Glutamatergic neuron (in vitro differentiated cells): ENCODE results near the gene INPP4B. TPM values are rescaled to one million over a fixed set of nuclear protein-coding genes. Genes with fewer than 3 reads are reported as not detected.

ENCODE experiments used
- DNase-seq: peaks from one replicate; pipeline ENCODE4 v3.0.0; 2022
- H3K27ac Mint-ChIP-seq: one replicate; pipeline ENCODE4 v1.8.0; 2020; ENCODE audit warnings: mild to moderate bottlenecking, mixed read lengths, inconsistent platforms; ENCODE audit not compliant: unreplicated experiment
- H3K27me3 Mint-ChIP-seq: one replicate; pipeline ENCODE4 v1.8.0; 2020; ENCODE audit warnings: mild to moderate bottlenecking, moderate library complexity, mixed read lengths, inconsistent platforms; ENCODE audit not compliant: unreplicated experiment
- H3K36me3 Mint-ChIP-seq: one replicate; pipeline ENCODE4 v1.8.0; 2020; ENCODE audit warnings: mild to moderate bottlenecking, mixed read lengths, inconsistent platforms; ENCODE audit not compliant: unreplicated experiment
- H3K4me1 Mint-ChIP-seq: one replicate; pipeline ENCODE4 v1.8.0; 2020; ENCODE audit warnings: mild to moderate bottlenecking, low read depth, mixed read lengths, inconsistent platforms; ENCODE audit not compliant: unreplicated experiment
- H3K4me3 Mint-ChIP-seq: one replicate; pipeline ENCODE4 v1.8.0; 2020; ENCODE audit warnings: mild to moderate bottlenecking, mixed read lengths, inconsistent platforms; ENCODE audit not compliant: unreplicated experiment
- H3K9me3 Mint-ChIP-seq: one replicate; pipeline ENCODE4 v1.8.0; 2020; ENCODE audit warnings: mild to moderate bottlenecking, moderate library complexity, mixed read lengths, inconsistent platforms; ENCODE audit not compliant: unreplicated experiment
- total RNA-seq: library from RNA; stranded (reverse); fragmentation: NEBNext Ultra II Directional; extraction: Animal tissue kit (Norgen Biotek cat#: 25700); gene quantifications from one replicate; pipeline ENCODE4 v1.2.1, GENCODE V29; 2021; ENCODE audit not compliant: unreplicated experiment
- TF ChIP-seq, protein P1 (sequence below): fragments of 200-600 bp; sonication (generic); IDR thresholded peaks from one replicate; pipeline ENCODE4 v1.5.0; 2021; ENCODE audit not compliant: partially characterized antibody, unreplicated experiment

INPP4B gene
- total RNA-seq, 1 donor from 2014 or later = 2.4 TPM

DNA sequence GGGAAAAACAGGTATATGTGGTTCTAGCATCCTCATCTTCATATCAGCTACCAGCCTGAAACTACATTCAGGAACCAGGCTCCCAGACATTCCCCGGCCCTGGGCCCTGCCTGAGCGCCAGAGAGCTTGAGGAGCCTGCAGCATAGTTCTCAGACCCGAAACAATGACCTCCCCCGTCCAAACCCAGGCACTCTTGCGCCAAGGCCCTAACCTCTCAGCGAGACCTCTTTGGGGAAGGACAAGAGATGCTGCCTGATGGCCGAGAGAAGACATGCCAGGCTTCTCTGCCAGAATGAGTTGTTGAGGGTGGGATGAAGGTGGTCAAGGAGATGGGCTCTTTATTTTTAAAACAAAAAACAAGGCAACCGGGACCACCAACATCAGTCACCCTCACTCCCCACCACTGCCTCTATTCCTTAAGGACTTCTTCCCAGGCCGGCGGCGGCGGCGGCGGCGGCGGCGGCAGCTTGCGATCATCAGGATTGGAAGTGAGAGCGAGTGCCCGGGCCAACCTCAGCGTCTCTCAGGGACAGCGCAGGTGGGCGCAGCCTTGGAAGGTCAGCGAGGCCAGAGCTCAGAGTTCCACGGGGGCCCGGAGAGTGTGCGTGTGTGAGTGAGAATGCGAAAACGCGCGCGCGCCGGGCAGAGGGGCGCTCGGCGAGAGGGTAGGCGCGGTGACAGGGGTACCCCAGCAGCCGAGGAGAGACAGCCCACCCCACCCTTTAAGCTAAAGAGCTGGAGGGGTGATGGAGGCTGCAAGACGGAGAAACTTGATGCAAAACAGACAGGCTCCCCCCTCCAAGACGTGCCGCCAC, 601 bp downstream of the INPP4B start:
- H3K27ac Mint-ChIP-seq = no peak overlapping the region
- TF ChIP-seq, protein P1, sequence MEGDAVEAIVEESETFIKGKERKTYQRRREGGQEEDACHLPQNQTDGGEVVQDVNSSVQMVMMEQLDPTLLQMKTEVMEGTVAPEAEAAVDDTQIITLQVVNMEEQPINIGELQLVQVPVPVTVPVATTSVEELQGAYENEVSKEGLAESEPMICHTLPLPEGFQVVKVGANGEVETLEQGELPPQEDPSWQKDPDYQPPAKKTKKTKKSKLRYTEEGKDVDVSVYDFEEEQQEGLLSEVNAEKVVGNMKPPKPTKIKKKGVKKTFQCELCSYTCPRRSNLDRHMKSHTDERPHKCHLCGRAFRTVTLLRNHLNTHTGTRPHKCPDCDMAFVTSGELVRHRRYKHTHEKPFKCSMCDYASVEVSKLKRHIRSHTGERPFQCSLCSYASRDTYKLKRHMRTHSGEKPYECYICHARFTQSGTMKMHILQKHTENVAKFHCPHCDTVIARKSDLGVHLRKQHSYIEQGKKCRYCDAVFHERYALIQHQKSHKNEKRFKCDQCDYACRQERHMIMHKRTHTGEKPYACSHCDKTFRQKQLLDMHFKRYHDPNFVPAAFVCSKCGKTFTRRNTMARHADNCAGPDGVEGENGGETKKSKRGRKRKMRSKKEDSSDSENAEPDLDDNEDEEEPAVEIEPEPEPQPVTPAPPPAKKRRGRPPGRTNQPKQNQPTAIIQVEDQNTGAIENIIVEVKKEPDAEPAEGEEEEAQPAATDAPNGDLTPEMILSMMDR = no peak
- peaks cover 5% of the 10 kb centered on the region for H3K9me3 Mint-ChIP-seq
- peak; percentile 57 for DNase-seq
- H3K27me3 Mint-ChIP-seq = peaks cover 5% of the 10 kb centered on the region
- no peaks in the 10 kb centered on the region for H3K36me3 Mint-ChIP-seq
- H3K4me3 Mint-ChIP-seq = peak overlapping the region; percentile 92
- no peaks in the 10 kb centered on the region for H3K4me1 Mint-ChIP-seq

DNA sequence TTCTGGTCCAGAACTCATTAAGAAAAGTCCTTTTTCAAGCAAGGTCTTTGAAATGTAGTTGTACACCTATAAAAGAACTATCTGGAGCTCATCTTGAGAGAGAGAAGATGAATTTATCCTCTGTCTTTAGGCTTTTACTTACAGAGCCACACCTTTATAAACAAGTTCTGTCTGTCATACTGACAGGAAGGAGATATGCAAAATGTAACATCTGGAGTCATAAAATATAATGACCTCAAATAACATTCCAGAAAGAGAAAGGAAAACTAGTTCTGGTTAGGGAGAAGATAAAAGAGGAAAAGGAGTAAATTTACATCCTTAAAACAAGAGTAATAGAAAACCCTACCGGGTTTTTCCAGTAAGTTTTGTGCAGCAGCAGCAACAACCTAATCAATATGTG, 1.3 kb downstream of the INPP4B start:
- no peak for DNase-seq
- Mint-ChIP-seq H3K4me3 (peak overlapping the region; percentile 76), H3K9me3 (peaks cover 5% of the 10 kb centered on the region), H3K4me1 (no peaks in the 10 kb centered on the region), H3K27me3 (peaks cover 5% of the 10 kb centered on the region), H3K27ac (no peak overlapping the region), H3K36me3 (no peaks in the 10 kb centered on the region)
- TF ChIP-seq, protein P1 = no peak

DNA sequence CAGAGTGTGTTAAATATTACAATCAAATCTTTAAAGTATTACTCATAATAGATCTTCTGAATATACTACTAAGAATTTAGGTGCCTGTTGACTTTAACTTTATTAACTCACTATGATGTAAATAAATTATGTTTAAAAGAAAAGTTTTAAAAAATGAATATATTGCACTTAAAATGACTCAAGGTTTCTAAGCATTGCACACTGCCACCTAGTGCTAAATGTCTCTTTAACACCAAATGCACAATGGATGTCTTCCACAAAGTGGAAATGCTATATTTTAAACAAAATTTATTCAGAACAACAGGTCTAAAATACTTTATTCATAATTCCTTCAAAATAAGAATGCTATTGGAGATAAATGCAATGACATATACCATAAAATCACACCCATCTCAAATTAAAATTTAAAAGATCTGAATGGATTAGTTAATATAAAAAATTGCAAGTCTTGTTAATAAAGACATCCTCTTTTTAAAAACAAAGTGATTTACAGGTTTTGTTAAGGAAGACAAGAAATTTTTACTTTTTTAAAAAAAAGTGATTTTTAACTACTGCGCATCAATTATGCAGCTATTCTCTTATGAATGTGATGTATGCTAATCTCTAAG, 5.5 kb downstream of the INPP4B start:
- Mint-ChIP-seq H3K4me1 (no peaks in the 10 kb centered on the region), H3K27ac (no peak overlapping the region), H3K9me3 (peaks cover 3% of the 10 kb centered on the region), H3K4me3 (no peak overlapping the region), H3K27me3 (peaks cover 3% of the 10 kb centered on the region), H3K36me3 (no peaks in the 10 kb centered on the region)
- TF ChIP-seq, protein P1 = peak; percentile 68
- no peak for DNase-seq

DNA sequence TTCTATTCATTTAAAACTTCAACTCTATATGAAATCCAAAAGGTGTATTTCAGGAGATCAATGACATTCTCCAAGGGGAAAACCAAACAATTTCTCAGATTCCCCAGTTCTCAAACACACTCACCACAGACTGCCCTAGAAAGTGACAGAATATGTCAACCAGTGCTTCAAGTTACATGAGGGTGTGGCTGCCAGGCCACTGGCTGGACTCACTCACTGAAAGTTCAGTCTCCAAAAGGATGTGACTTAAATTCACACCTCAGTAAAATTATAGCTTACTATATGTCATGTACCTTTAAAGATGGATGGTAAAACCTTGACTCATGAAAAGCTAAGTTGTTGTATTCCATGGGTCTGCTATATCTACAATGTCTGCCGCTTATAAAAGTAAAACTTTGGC, 7.3 kb downstream of the INPP4B start:
- Mint-ChIP-seq H3K27me3 (no peaks in the 10 kb centered on the region), H3K36me3 (no peaks in the 10 kb centered on the region), H3K9me3 (no peaks in the 10 kb centered on the region), H3K4me3 (no peak overlapping the region), H3K4me1 (no peaks in the 10 kb centered on the region), H3K27ac (no peak overlapping the region)
- TF ChIP-seq, protein P1 = no peak
- DNase-seq = no peak

DNA sequence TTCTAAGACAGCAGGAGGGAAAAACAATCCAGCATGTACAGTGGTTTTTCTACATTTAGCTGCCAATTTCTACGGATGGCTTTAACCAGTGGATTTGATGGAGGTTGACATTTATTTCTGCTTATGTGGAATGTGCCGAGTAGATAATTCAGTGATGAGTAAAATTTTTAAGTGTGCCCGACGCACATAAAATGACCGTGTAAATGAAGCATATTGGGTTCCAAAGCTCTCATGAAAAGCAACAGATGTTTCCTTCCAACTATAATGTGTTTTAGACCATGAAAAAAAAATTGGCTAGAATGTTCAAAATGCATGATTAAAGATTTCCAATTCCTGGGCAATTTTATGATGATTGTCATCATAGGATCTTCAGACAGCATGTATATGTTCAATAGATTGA, 14.1 kb downstream of the INPP4B start:
- TF ChIP-seq, protein P1 = no peak
- Mint-ChIP-seq H3K27me3 (no peaks in the 10 kb centered on the region), H3K4me3 (no peak overlapping the region), H3K4me1 (no peaks in the 10 kb centered on the region), H3K36me3 (no peaks in the 10 kb centered on the region), H3K9me3 (no peaks in the 10 kb centered on the region), H3K27ac (no peak overlapping the region)
- no peak for DNase-seq
